ENCODE measurements around the gene USH1C.

USH1C gene

DNA sequence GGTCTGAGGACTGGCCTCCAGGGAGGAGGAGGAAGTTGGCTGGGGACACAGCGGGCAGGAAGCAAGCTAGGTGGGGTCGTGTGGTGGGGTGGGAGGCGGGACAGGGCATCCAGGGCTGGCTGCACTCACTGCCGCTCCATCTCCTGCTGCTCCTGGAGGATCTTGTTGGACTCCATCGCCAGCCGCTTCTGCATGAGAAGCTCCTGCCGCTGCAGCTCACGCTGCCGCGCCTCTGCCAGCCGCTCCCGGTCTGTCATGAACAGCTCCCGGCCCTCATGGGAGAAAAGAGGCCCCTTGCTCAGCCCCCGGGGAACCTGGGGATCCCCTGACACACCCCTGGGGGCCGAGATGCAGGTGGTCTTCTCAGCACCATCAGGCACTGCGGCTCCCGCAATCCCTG lies 21.6 kb downstream of the USH1C start:
- DNase-seq = no peak

GRCh38 chr11:17521106-17521900 lies 22.9 kb downstream of the USH1C start:
- no peak for DNase-seq

GRCh38 chr11:17519061-17519885 lies 24.9 kb downstream of the USH1C start:
- DNase-seq = no peak

DNA sequence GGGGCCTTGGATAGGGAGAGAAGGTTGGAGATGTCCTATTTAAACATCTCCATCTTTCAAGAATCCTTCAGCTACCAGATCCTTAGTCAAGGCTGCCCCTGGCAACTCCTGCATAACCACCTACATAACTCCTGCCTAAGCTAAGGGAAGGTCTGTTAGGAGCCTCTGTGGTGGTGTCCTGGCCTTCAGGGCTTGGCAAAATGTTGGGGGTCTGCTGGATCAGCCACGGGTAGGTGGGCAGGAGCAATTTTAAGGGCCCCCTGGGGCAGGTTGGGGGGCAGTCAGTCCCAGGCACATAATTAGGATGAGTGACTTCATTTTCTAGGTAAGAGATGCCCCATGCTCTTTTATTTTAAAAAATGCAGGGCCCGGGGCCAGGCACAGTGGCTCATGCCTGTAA lies 25.9 kb downstream of the USH1C start:
- no peak for DNase-seq

GRCh38 chr11:17517186-17517585 lies 27.0 kb downstream of the USH1C start:
- no peak for DNase-seq

DNA sequence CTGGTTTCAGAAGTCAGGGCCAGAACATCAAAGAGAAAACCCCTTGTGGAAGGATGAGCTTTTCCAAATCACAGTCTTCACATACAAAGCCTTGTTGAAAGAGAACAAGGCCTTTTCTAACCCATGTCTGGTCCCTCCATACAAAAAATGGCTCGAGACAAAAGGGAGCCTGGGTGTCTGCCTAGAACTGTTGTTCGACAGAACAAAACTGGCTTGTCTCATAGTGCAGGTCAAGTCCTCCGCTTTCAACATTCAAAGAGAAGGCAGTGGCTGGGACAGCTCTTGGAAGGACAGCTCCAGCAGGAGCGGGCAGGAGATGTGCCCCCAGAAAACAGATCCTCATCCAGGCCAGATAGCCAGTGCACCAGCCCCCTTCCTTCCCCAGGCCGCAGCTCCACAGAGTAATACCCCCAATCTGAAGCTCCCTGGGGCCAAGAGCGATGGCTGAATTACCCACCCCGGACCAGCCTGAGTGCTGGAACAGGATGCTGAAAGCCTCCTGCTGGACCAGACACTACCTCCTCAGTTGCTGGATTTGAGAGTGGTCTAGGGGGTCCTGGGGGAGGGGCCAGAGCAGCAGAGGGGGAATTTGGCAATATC lies 27.6 kb downstream of the USH1C start:
- no peak for DNase-seq

- no peak for DNase-seq
Observed at GRCh38 chr11:17515443-17516176, 28.6 kb downstream of the USH1C start.

DNA sequence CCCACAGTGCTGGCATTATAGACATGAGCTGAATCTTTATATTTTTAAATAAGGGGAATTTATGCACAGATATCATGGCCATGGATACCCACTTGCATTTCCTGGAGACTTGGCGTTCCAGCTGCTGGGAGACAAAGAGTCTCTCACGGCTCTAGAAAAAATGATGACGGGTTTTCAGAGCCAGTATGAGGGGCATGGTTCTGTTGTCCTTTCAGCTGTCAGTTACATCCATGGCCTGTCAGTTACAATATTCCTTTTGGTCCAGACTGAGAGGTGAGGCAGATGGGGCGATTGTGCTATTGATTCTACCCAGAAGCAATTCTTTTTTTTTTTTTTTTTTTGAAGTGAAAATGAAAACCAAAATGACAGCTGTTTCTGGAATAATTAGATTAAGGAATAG lies 29.7 kb downstream of the USH1C start:
- DNase-seq = no peak

DNA sequence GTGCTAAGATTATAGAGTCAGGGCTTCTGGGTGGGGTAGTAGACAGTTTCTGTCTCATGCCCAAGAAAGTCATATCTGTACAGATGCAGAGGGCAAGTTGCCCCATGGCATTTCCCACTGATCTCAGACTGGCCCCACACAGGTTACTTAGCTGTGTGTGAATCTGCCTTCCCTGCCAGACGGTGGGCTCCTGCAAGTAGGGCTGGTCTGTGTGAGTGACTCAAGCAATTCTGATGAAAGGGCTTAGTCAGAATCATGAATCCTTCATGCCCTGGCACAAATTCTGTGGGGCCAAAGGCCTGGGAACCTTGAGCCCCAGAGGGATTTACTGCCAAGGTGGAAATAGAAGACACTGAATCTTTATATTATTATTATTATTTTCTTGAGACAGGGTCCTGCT lies 30.4 kb downstream of the USH1C start:
- DNase-seq = no peak

DNA sequence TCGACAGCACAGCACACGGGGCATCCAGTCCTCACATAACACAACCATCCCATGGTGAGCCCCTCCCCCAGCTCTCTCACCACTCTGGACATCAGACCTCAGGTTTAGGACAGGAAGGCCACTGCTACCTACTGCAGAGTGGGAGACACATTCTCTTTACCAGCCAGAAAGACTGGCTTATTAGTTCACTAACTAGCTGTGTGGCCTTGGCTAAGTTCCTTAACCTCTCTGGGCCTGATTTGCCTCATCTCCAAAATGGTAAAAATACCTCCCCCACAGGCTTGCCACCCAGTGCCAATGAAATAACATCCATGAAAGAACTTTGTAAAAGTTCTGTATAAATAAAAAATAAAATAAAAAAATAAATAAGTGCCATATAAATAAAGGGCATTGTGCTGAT lies 32.1 kb downstream of the USH1C start:
- no peak for DNase-seq

DNA sequence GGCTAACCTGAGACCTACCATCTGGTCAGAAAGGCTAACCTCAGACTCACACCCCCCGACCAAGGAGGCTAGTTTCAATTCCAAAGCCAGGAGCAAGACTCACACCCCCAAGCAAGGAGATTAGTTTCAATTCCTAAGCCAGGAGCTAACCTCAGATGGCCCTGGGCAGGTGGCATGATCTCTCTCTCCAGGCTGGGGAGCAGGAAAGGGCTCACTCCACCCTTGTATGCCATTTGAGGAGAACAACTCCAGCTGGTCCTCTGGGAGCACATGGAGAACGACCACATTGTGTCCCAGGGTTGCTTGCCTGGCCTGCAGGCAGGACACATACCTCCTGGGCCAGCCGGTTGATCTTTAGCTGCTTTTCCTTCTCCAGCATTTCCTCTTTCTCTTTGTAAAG lies 32.6 kb downstream of the USH1C start:
- no peak for DNase-seq

DNA sequence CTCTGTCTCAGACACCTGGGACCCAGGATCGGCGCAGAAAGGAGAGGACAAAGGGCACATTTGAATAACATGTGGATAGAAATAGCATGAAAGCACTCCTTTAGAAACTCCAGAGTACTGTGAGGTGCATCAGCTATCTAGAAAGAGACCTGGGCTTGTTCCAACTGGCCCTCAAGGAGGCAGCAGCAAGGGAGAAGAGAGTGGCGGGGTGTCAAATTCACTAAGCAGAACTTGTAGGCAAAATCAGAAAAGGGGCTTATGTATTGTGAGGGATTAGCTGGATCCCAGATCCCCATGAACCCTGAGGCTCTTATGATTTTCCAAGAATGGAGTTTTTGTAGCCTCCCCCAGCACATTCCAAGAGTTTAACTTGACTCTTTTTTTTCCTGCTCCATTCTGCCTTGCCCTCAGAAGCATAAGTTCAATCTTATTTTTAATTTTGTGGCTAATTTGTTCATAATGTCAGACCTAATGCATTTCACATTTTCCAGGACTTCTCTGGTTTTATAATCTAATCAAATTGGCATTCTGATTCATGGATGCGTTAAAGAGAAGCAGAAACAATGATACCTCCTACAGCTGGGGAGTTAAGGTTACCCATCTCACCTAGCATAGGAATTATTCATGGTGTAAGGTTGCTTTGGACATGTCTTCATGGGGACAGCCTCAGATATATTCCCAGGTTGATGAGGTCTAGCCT lies 33.6 kb downstream of the USH1C start:
- no peak for DNase-seq

- DNase-seq = no peak
Observed at GRCh38 chr11:17508791-17509190, 35.4 kb downstream of the USH1C start.

GRCh38 chr11:17508306-17508705 lies 35.9 kb downstream of the USH1C start:
- no peak for DNase-seq

DNA sequence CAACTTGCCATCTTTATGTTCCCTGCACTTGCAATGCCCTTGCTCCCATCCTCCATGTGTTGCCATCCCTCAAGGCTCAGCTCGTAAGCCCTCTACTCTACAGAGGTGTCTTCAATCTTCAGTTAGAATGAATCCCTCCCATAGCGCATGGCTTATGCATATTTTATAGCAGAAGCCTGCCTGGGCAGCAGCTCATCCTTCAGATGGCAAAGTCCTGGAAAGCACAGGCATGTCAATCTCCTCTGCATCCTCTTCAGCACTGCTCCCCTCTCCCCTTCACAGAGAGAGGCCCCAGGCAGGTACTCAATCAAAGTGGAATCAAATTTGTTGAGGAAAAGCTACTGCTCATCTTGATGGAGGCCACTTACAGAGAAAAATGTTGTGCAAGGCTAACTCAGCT lies 36.4 kb downstream of the USH1C start:
- DNase-seq = no peak

DNA sequence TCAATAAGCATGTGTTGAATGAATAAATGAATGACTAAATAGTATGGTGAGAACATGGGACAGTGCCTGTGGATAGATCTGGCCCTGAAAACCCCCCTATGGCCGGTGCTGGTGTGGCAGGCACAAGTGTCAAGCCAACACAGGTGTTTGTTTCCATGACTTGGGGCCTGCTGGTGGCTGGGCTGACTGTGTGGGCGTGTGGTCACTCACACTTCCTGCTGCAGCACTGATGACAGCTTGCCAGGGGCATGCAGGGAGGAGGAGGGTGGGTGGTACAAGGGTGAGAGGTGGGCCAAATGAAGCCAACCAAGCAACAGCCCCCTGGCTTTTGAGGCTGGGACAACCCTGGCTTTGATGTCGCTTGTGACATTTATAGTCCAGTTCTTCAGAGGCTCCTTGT lies 37.3 kb downstream of the USH1C start:
- DNase-seq = no peak

- no peak for DNase-seq
Observed at GRCh38 chr11:17506314-17506713, 37.9 kb downstream of the USH1C start.

GRCh38 chr11:17505146-17505545 lies 39.1 kb downstream of the USH1C start:
- DNase-seq = no peak

GRCh38 chr11:17504330-17505107 lies 39.7 kb downstream of the USH1C start:
- peak; percentile 51 for DNase-seq

DNA sequence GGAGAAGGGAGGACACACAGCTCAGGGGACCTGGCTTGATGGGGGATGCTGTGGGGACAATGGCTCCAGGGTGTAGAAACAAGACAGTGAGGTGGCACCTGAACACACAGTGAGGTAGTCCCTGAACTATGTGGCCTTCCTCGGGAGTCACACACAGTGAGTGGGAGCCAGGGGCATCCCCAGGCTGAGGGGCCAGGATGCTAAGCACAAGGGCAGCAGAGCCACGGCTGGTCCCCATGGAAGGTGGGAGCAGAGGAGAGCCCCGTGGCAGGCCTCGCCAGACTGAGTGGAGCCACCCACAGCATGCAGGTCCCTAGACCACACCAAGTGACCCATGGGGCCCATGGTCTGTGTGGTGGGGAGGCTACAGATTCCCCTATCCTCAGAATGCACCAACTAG lies 41.6 kb downstream of the USH1C start:
- DNase-seq = no peak

DNA sequence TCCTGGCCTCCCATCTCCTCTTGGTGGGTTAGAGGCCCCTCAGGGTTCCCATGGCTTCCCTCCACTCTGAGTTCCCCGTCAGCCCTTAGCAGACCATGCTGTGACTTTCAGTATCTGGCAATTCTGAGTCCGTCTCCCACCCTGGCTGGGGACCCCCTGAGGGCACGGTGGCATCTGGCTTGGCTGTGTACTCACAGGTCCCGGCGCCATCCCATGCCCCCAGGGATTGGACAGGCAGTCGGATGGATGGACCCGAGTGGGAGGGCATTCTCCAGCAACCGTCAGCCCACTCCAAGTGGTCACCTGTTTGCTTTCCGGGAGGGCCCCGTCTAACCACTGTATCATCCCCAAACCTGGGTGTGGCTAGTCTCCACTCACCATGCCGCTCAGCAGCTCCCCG lies 43.5 kb downstream of the USH1C start:
- DNase-seq = no peak

DNA sequence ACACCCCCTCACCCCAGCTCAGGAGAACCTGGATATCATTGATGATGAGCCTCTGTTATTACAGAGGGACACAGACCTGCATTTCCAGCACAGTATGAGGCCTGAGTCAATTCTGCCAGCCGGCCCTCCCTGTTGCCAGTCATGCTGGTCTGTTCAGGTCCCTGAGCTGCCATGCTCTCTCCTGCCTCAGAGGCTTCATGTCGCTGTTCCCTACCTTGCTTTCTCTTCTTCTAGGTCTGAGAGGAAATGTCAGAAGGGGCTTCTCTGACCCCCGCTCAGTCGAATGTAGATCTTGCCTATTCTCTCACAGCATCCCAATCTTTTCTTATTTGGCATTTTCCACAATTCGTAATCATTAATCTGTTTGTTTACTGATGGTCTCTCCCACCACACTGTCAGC lies 45.7 kb downstream of the USH1C start:
- DNase-seq = no peak

Data from NCI-H2029 treated with DMSO at 0.1 percent for 48 hours (cell line).